Measurements from ENCODE around the gene AXL. TPM values are rescaled to one million over a fixed set of nuclear protein-coding genes. Genes with fewer than 3 reads are reported as not detected.
"Not testable (repeated sequence)": the region's sequence is repeated elsewhere in the genome, so short reads cannot be mapped to it uniquely, and the experiment has no call there.

Gene AXL
- total RNA-seq, 1 donor from 2014 or later = not detected

DNA sequence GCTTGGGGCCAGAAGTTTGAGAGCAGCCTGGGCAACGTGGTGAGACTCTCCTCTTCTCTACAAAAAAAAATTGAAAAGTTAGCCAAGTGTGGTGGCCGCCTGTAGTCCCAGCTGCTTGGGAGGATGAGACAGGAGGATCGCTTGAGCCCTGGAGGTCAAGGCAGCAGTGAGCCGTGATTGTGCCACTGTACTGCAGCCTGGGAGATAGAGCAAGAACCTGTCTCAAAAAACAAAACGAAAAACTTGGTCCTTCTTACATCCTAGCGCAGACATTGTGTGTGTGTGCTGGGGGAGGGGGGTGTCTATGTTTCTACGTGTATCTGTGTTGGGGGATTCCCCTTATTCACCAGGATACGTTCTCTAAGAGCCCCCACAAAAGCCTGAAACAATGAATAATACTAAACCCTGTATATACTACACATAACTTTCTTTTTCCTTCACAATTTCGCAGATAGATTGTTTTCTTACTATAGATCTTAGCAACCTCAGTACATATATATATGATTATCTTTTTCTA lies 7.9 kb downstream of the AXL start:
- ChIA-PET POLR2A (no interaction called here), CTCF (no interaction called here)
- no peaks in the 10 kb centered on the region for H3K36me3 Mint-ChIP-seq (ENCODE audit: low read depth)
- peaks cover 35% of the 10 kb centered on the region for H3K27me3 Mint-ChIP-seq
- TF ChIP-seq, protein P1, sequence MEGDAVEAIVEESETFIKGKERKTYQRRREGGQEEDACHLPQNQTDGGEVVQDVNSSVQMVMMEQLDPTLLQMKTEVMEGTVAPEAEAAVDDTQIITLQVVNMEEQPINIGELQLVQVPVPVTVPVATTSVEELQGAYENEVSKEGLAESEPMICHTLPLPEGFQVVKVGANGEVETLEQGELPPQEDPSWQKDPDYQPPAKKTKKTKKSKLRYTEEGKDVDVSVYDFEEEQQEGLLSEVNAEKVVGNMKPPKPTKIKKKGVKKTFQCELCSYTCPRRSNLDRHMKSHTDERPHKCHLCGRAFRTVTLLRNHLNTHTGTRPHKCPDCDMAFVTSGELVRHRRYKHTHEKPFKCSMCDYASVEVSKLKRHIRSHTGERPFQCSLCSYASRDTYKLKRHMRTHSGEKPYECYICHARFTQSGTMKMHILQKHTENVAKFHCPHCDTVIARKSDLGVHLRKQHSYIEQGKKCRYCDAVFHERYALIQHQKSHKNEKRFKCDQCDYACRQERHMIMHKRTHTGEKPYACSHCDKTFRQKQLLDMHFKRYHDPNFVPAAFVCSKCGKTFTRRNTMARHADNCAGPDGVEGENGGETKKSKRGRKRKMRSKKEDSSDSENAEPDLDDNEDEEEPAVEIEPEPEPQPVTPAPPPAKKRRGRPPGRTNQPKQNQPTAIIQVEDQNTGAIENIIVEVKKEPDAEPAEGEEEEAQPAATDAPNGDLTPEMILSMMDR (IDR thresholded peaks at IDR 0.05) = no peak
- no peaks in the 10 kb centered on the region for H3K9me3 Mint-ChIP-seq
- ATAC-seq (ENCODE audit: low read depth) = no peak
- H3K4me3 Mint-ChIP-seq = no peak overlapping the region
- H3K27ac Mint-ChIP-seq = no peak overlapping the region
- DNase-seq = no peak
- peaks cover 12% of the 10 kb centered on the region for H3K4me1 Mint-ChIP-seq
- intact Hi-C loops (cut with micrococcal nuclease) = no loop called here

DNA sequence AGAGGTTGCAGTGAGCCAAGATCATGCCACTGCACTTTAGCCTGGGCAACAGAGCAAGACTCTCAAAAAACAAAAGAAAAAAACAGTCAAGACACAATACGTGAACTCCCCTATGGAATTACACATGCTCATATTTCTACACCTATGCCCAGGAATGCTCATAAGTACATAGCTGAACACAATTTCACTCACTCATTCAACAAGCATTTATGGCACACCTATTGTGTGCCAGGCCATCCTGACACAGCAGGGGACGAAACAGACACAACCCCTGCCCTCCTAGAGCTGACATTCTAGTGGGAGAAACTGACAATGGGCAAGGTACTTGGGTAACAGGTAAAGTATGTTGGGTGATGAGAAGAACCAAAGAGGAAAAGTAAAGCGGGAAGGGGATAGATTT lies 9.5 kb downstream of the AXL start:
- ChIA-PET POLR2A (no interaction called here), CTCF (no interaction called here)
- intact Hi-C loops (cut with micrococcal nuclease) = no loop called here
- DNase-seq (no peak), ATAC-seq (ENCODE audit: low read depth) (no peak)
- Mint-ChIP-seq H3K4me3 (no peak overlapping the region), H3K9me3 (no peaks in the 10 kb centered on the region), H3K4me1 (peaks cover 12% of the 10 kb centered on the region), H3K27ac (no peak overlapping the region), H3K27me3 (peaks cover 30% of the 10 kb centered on the region), H3K36me3 (ENCODE audit: low read depth) (no peaks in the 10 kb centered on the region)
- TF ChIP-seq, protein P1 (IDR thresholded peaks at IDR 0.05) = no peak

DNA sequence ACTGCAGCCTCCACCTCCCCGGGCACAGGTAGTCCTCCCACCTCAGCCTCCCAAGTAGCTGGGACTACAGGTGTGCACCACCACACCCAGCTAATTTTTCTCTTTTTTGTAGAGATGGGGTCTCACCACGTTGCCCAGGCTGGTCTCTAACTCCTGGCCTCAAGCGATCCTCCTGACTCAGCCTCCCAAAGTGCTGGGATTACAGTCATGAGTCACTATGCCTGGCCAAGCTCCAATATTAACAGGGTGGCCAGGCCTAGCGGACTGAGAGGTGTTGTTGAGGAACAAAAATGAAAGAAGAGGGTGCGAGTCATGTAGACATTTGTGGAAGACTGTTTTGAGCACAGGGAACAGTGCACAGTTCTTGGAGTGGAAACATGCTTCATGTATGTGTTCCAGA lies 10.3 kb downstream of the AXL start:
- peaks cover 12% of the 10 kb centered on the region for H3K4me1 Mint-ChIP-seq
- POLR2A ChIA-PET; ATAC-seq (ENCODE audit: low read depth); H3K27ac Mint-ChIP-seq; CTCF ChIA-PET; intact Hi-C loops (cut with micrococcal nuclease); DNase-seq; H3K36me3 Mint-ChIP-seq (ENCODE audit: low read depth); H3K4me3 Mint-ChIP-seq; H3K9me3 Mint-ChIP-seq: not testable (repeated sequence)
- peaks cover 25% of the 10 kb centered on the region for H3K27me3 Mint-ChIP-seq

GRCh38 chr19:41230067-41230857 lies 11.2 kb downstream of the AXL start:
- Mint-ChIP-seq H3K4me3 (no peak overlapping the region), H3K36me3 (ENCODE audit: low read depth) (no peaks in the 10 kb centered on the region), H3K27me3 (peaks cover 24% of the 10 kb centered on the region), H3K27ac (no peak overlapping the region), H3K9me3 (no peaks in the 10 kb centered on the region), H3K4me1 (peaks cover 12% of the 10 kb centered on the region)
- TF ChIP-seq, protein P1 (IDR thresholded peaks at IDR 0.05) = no peak
- no peak for ATAC-seq (ENCODE audit: low read depth)
- DNase-seq = no peak
- intact Hi-C loops (cut with micrococcal nuclease) = no loop called here
- ChIA-PET POLR2A (no interaction called here), CTCF (no interaction called here)

DNA sequence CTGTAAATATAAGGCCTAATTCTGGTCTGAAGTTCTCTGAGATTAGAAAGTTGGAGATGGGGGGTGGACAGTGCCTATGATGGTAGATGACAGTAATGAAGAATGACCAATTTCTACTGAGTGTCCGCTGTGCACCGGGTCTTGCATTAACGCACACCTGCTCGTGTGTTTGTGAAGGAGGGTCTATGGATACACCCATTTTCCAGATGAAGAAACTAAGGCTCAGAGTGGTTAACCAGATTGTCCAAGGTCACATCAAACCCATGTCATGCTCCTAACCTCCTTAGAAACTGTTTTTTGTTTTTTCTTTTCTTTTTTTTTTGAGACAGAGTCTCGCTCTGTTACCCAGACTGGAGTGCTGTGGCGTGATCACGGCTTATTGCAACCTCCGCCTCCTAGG lies 13.7 kb downstream of the AXL start:
- intact Hi-C loops (cut with micrococcal nuclease) = no loop called here
- peaks cover 11% of the 10 kb centered on the region for H3K27me3 Mint-ChIP-seq
- H3K36me3 Mint-ChIP-seq (ENCODE audit: low read depth) = no peaks in the 10 kb centered on the region
- DNase-seq (no peak), ATAC-seq (ENCODE audit: low read depth) (no peak)
- no peak overlapping the region for H3K27ac Mint-ChIP-seq
- no peaks in the 10 kb centered on the region for H3K4me1 Mint-ChIP-seq
- CTCF ChIA-PET = no interaction called here
- no peaks in the 10 kb centered on the region for H3K9me3 Mint-ChIP-seq
- POLR2A ChIA-PET = interaction anchor here (0.7 kb wide), 1 partner anchor 167 kb away, joined by 3 read pairs; no protein-coding TSS in a partner anchor
- no peak overlapping the region for H3K4me3 Mint-ChIP-seq
- TF ChIP-seq, protein P1 (IDR thresholded peaks at IDR 0.05) = no peak

All from activated B cell treated with CpG ODN at 0.5 μM for 24 hours (primary cell).